RPMI7951 (cell line): Measurements from ENCODE around the gene ANTXR1. TPM values are rescaled to one million over a fixed set of nuclear protein-coding genes. Genes with fewer than 3 reads are reported as not detected.

Source experiments
- DNase-seq: peaks from one replicate; pipeline ENCODE4 v3.0.0-alpha.2; 2012; ENCODE audit warnings: low read depth
- total RNA-seq: library from RNA; depleted of rRNA; stranded (reverse); fragments of >200 nt; shearing (Covaris generic); gene quantifications from 2 replicates; pipeline ENCODE4 v1.2.3, GENCODE V29; 2014

Gene ANTXR1
- total RNA-seq, 1 experiment from 2014 or later: 69.7 TPM

DNA sequence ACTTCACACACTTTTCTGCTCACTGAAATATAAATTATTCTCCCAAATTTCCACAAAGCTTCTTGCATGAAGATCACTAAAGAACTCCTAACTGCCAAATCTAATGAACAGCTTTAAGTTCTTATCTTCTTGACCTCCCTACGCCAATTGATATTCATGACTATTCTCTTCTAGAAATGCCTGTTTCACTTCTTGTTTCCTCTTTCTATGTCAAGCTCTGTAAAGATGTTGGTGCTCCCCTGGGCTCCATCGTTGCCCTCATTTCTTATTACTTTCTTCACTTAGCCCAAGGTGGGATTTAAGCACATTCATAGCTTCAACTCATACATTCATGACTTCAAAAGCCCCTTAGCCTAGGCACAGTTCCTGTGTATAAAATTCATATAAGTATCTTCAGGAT, 9.2 kb upstream of the ANTXR1 start:
- no peak for DNase-seq

DNA sequence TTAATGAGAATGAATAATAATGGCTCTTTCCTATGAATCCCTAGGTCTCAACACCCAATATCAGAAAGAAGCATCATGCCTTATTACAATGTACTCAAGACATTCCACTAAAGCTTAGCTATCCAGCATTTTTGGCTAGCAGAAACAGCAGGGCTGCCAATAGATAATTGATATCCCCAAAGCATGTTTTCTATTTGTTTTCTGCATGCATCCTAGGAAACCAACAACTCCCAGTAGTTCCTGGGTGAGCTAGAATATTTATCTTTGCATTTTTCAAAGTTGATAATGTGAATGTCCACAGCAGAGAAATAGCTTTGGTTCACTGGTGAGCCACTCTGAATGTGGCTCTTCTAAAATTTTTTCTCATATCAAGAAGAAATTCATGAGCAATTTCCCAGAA, 5.8 kb upstream of the ANTXR1 start:
- no peak for DNase-seq

DNA sequence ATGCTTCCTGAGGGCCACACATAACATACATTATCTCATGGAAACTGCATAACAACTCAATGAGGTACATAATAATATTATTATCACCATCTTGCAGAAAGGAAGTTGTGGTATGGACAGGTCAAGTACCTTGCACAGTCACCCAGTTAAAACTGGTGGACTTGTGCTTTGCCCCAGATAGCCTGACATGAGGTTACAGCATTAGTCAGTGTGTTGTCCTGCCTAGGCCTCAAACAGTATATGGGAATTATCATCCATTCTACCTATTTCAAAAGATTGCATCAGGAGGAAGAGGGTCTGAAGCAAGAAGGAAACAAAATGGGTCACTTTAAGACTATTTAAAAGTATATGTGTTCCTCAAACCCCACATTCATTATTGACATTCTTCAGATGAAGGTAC, 5.4 kb upstream of the ANTXR1 start:
- no peak for DNase-seq

DNA sequence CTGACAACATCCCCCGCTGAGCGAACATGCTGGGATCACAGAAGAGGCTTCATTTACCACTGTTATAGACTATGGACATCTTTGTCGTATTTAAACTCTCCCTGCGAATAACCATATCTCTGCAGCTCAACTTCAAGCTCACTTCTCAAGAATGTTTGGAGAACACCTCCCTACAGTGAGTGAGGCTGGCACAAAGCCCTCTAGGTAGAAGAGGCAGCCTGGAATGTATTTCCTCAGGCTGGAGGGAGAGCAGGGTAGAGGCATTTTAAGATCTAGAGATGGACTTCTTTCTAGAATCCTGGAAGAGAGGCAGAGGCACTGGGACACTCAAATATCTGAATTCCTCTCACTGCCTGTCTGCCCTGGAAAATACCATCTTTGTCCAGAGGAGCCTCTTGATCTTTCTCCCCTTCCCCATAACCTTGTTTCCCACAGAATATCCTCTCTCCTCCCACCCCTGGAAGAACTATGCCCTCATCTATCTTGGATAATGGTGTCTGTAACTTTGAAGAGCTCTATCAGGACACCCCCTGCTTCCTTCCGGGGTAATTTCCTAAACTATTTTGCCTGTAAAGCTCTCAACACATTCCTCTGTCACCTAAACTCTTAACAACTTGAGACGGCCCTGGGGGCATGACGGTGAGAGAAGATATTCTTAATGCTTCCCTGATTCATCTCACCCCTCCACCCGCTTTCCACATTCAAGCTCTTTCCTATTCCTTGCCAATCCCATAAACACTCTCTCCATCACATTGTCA, 2.4 kb upstream of the ANTXR1 start:
- DNase-seq: no peak

DNA sequence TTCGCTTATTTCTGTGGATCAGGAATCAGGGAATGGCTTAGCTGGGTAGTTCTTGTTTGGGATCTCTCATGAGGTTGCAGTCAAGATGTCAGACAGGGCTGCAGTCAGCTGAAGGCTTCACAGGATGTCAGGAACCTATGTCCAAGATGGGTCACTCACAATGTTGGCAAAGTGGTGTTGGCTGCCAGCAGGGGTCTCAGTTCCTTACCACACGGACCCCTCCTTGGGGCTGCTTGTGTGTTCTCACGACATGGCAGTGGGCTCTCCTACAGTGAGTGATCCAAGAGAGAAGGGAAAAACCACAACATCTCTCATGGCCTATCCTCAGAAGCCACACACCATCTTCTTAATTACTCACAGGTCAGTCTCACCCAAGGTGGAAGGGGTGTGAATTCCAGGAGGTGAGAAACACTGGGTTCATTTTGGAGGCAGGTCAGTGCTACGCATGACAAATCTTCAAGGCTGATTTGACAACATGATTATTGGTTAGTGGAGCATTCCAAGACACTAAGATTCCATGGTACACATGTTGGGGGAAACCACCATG, 1.3 kb upstream of the ANTXR1 start:
- no peak for DNase-seq

DNA sequence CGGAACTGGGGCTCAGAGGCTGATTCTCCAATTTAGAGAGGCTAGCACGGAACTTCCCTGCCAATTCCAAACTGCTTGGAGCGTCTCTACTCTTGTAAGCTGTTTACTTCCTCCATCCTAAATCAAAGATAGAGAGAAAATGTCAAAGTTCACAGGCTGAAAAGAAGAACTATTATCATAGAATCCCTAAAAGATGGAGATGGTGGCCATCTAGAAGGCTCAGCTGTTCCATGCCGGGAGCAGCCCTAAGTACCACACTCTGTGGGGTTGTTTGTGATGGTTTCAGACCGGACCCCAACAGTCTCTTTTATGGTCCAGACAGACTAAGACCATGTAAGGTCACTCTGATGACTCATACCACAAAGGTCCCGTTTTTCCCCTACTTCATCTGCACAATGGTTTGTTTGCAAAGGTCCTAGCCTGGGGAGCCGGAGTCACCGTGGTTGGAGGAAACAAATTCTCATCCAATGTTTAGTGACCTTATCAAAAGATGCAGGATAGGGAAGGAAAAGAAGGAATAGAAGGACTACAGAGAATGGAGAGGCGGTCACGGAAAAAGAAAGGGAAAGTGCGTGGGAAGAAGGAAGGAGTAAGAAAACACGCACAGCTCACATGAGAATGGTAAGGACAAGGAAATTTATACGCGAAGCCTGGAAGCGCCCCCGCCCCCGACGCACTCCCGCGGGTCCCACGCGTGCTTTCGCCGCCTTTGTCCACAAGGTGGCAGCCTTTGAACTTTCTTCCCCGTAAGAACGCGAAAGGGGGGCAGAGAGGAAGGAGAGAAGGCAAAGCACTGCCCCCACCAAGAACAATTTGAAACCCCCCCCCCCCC, 453 bp upstream of the ANTXR1 start:
- peak; percentile 70 for DNase-seq

DNA sequence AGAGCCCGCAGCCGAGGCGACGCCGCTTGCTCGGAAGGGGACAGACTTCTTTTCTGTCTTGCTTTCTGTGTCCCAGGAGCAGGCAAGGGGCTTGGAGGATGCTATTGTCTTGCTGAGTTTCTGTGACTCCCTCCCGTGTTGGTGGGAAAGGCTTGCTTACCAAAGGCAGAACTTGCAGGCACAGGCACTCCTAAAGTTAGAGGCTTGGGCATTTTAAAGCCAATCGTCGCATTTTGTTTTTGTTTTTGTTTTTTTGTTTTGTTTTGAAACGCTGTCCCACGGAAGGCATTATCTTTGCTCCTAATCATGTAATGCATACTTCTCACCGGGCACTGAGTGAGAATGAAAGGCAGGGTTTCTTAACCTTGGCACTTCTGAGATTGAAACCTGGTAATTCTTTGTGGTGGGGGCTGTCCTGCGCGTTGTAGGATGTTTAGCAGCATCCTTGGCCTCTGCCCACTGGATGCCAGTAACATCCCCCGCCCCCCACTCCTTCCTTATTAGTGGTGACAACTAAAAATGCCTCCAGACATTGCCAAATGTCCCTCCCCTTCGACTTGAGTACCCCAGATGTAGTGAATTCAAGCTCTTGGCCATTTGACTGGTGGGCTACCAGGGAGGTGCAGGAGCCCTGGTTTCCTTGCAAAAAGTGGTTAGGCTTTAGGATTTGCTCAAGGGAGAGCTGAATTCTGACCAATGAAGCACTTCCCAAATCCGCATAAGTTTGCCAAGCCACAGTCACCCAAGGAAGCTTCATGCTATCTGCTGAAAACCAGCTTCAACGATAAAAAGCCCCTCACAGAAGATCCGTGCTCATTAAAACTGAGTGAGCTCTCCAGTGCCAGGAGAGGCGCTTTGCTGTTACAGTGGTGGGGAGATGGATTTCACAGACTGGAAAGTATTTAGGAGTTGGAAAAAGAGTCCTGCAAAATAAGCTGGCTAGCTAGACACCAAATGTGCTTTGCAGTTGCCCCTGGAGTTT, 1.2 kb downstream of the ANTXR1 start:
- peak; percentile 59 for DNase-seq

DNA sequence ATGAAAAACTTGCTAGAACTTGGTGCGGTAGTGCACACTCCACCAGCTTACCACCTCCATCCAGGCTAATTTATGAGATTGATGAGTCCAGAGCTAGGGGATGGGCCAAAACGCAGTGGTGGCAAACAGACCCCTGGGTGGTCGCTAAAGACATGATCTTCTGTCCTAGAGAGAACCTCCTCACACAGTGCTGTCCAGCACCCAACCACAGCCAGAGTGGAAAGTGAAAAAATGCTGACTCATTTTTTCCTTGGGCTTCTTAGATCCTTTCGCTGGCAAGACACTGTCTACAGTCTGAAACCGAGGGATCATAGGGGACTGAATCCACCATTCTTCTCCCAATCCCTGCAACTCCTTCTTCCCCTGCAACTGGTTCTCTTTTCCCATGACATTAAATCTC, 4.1 kb downstream of the ANTXR1 start:
- peak; percentile 58 for DNase-seq

DNA sequence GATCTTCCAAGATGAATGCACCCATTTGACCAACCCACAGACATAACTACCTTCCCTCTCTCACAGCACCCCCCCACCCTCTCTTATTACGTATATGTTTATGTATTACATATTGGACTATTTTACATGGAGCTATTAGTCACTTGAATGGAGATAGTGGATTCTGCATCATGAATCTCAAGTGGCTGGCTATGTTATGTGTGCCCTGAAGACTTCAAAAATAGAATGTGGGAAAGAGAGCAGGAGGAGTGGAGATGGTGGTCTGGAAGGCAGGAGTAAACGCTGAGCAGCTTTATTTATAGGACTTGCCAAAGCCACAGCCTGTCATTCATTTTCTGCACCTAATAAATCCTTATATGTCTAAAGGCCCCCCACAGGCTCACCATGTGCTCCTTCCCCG, 4.9 kb downstream of the ANTXR1 start:
- no peak for DNase-seq

DNA sequence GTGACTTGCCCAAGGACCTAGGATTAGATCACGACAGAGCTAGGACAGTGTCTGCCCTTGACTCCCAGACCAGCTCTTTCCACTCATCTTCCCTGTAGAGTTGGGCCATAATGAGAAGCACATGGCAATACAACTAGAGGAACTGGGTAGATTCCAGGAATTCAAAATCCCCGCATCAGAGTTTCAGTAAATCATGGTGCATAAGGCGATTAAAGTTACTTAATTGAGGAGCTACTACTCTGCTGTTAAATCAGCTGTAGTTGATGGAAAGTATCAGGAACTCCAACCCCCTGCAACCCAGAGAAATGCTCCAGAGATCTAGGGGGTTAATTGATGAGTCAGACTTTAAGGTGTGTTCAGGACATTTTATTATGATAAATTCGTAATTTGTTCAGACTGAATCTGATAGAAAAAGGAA, 5.7 kb downstream of the ANTXR1 start:
- peak; percentile 50 for DNase-seq

DNA sequence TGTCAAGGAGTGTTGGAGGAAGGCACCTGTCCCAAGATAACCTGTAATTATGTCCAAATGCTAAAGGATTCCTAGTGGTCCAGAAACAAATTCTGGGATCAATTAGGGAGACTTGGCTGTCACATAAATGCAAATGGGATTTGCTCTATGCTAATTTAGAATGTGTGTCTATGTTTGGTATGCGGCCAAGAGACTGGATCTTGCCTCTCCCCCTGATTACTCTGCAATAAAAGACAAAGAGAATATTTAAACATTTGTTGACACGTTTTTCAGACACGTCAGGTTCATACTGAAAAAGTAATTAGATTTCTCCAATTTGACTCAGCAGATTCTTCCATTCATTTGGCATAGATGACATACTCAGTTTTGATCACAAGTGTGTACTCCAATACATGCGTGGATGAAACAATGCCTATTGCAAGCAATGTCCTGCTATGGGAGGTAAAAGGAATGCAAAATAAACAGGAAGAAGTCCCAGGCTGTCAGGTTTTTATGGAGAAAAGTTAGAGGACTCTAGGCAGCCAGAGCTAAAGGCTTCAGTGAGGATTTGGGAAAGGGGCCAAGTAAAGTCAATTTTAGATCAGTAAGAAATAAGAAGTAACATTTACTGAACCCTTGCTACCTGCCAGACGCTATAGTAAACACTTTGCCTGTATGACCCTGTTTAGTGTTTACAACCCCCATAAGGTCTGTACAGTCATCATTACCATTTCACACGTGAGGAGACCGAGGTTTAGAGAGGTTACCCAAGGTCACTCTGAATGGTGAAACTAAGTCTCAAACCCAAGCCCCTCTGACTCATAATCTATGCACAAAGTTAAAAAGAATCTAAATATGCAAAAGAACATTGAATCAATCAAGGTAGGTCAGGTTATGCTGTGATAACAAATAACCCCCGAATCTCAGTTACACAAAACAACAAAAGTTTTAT, 7.8 kb downstream of the ANTXR1 start:
- DNase-seq: no peak

DNA sequence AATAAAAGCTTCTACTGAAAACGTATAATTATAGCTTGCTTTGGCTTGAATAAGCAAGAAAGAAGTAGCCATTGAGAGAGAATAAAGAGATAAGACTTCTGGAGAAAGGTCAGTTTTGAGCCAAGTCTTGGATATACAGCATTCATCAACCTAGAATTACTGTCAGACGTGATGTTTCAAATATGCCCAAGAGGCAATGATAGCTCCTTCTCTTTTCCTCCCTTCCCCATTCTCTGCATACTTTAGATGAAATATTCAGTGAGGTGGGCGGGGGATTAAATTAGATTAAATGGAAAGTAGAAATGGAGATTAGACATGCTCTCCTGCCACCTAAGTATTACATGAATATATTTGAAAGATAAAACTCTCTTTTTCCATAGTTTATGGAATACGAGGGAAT, 8.7 kb downstream of the ANTXR1 start:
- no peak for DNase-seq

DNA sequence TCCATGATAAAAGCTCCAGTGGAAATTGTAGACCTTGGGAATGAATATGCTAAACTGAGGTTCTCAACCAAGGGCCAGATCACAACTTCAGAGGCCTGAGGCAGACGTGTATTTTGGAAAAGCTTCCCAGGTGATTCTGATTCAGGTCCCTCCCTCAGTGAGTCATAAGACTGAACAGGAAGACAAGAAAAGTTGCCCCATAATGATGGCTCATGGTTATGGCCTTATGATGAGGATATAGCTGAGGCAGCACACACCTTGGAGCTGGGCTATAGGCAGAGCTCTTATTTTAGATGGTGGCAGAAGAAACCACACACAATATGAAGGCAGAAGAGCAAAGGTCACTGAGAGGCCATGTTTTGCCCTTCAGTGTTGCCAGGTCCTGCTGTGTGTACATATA, 9.6 kb downstream of the ANTXR1 start:
- no peak for DNase-seq

DNA sequence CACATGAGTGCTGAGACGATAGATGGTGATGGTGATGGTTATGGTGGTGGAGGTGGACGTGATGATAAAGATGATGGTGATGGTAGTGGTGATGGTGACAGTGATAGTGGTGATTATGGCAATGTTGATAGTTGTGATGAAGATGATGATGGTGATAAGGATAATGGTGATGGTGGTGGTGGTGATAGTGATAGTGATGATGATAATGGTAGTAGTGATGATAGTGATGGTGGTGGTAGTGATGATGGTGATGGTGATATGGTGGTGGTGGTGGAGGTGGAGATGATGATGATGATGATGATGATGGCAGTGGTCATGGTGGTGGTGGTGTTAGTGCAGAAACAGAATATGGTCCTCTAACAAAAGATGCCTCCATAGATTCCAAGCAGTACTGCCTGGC, 10.3 kb downstream of the ANTXR1 start:
- DNase-seq: no peak

DNA sequence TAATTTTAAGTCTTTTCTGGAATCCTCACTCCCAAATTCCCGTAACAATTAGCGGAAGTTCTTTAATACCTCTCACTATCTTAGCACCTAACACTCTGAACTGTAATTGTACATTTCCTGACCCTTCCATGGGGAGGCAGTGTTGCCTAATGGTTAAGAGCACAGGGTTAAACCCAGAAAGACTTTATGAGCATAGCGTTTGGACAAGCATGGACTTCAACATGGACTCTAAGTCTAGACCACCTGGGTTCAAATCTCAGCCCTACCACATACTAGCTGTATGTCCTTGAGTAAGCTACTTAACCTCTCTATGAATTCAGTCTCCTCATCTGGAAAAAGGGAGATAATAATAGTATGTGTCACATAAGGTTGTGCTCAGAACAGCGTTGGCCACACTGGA, 13.0 kb downstream of the ANTXR1 start:
- DNase-seq: peak; percentile 56

DNA sequence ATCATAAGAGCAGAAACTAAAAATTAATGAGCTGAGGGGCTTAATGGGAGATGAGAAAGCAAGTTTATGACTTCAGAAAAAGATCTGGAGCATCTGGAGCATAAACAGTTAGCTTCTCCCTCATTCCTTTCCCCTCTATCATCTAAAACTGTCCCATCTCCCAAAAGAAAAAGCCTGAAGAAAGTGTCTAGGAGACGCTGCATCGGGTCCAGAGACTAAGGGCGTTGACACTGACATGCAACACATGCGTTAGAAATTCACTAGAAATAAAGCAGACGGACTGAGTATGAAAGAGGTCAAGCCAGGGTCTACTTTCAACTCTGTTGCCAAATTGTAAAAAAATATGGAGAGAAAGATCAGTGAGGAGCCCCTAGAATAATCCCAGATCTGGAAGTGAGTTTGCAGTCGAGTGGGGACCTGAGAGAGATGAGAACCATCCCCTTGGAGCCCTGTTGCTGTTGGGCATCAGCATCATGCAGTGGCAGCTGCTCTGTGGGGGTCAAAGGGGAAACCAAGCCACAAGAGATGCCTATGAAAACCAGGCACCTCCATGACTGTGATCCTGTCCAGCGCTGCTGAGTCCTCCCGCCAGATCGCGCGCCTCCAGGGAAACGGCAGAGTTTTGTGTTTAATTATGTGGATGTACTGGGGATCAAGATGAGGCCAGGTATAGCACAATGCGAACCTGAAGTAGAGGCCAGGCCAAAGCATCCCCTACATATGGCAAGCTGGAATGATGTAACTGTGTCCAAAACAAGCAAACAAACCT, 13.9 kb downstream of the ANTXR1 start:
- DNase-seq: no peak

DNA sequence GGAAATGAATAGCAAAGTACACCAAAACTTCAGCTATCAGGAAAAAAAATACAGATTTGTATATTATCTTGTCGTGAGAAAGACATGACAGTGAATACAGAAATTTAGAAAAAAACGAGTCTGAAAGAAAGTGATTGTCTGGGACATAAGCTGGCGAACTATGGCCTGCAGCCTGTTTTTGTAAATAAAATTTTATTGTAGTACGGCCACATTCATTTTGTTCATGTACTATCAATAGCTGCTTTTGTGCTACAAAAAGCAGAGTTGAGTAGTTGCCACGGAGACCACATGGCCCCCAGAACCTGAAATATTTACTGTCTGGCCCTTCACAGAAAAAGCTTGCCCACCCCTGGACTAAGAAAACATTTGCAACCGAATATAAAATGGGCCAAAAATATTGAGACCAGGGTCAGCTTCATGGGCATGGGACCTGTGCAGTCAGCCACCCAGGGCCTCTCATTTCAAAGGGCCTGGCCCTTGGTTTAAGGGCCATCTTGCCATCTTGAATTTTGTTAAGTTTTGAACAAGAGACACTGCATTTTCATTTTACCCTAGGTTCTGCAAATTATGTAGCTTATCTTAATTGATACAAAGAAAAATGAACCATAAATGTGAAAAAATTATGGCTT, 17.9 kb downstream of the ANTXR1 start:
- DNase-seq: peak; percentile 27

DNA sequence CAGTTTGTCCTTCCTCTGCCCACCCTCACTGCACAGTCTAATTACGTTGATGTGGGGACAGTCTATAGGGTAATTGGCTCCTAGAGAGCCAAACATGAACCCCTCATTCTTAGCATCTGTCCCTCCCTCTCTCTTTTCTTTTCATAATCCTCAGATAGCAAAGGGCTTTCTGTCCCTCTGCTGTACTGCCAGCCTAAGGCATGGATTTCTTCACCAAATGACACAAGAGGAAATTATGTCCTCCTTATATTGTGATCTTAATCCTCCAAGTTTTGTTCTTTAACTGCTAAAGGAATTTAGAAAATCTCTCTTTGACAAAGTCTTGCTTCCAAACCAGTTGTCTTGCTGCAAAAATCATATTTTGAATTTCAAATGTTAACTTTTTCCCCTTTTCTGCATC, 18.5 kb downstream of the ANTXR1 start:
- no peak for DNase-seq

DNA sequence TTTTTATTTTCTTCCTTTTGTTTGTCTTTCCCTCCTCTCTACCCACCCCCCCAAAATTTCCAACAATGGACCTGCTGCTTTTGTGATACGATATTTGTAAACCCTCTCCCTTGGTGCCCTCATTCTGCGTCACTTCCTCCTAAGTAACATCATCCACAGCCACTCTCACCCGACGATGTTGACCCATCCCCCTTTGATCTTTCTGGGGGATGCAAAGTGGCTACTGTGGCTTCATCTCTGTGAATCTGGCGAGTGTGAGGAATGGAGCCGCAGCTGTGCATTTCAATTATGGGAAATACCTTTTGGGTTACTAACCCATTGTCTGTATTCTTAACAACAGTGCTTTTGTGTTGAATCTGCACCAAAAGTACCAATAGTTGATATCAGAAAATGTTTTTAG, 19.4 kb downstream of the ANTXR1 start:
- DNase-seq: peak; percentile 77
